Activated naive CD4-positive, alpha-beta T cell treated with anti-CD3 and anti-CD28 coated beads, Interleukin-2, amount 50 U/mL, for 24 hours (primary cell): ENCODE data around the gene OR10G8.
"Not testable (repeated sequence)": the region's sequence is repeated elsewhere in the genome, so short reads cannot be mapped to it uniquely, and the experiment has no call there.

Source experiments
- H3K27ac Mint-ChIP-seq: one replicate; pipeline ENCODE4 v1.8.0; 2021; ENCODE audit warnings: mild to moderate bottlenecking, mixed read lengths
- H3K27me3 Mint-ChIP-seq: one replicate; pipeline ENCODE4 v1.8.0; 2021; ENCODE audit warnings: mixed read lengths
- H3K36me3 Mint-ChIP-seq: one replicate; pipeline ENCODE4 v1.8.0; 2021; ENCODE audit warnings: mixed read lengths
- H3K4me1 Mint-ChIP-seq: one replicate; pipeline ENCODE4 v1.8.0; 2021; ENCODE audit warnings: mixed read lengths
- H3K4me3 Mint-ChIP-seq: one replicate; pipeline ENCODE4 v1.8.0; 2021; ENCODE audit warnings: mild to moderate bottlenecking, mixed read lengths
- H3K9me3 Mint-ChIP-seq: one replicate; pipeline ENCODE4 v1.8.0; 2021; ENCODE audit warnings: mixed read lengths

The OR10G8 gene, protein sequence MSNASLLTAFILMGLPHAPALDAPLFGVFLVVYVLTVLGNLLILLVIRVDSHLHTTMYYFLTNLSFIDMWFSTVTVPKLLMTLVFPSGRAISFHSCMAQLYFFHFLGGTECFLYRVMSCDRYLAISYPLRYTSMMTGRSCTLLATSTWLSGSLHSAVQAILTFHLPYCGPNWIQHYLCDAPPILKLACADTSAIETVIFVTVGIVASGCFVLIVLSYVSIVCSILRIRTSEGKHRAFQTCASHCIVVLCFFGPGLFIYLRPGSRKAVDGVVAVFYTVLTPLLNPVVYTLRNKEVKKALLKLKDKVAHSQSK

DNA sequence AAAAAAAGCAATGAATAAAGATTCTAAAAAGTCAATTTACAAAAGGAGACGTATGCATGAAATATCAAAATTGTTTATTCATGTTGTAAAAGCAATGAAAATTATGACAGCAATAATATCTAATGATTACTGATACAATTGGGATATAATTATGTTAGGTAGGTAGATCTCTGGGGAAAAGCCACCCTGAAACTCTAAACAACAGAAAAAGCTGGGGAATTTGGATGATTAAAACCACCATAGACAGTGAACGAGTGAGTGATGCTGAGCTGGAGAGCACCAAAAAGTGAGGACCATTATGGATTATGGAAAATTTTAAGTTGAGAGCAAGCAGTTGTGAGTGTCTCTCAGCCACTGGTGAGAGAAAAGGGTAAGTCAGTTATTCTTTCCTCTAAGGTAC, at the start of gene OR10G8:
TSS of gene OR10G8 (plus strand) at position 301 of the 400 bp plus-strand sequence. CDS start 2,825 bp downstream, outside the sequence.
- no peak within 1 kb of the TSS for H3K4me3 Mint-ChIP-seq
- no peaks in the 10 kb centered on the region for H3K4me1 Mint-ChIP-seq

DNA sequence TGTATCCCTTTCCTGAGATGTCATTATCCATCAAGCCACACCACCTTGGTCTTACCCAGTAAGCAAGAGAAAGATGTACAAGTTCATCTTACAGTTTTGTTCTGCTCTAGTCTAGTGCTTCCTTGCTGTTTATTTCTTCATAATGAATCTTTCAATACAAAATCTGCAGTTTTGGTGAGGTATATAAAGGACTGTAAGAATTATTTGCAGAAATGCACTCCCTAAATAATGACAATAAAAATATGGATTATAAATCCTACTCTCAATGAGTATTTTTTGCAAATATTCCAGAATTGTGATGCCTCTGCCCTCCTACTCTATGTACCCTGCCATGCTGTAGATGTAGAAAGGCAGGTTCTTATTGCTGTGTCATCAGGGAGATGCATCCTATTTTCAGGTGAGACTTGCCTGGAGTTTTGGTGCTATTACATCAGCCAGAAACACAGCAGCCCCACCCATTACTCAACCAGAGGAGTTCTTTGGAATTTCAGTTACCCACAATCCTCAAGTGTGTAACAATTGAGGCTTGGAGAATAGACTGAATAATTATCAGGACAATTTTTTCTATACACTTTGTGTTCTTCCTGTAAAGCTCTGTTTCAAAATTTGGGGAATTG, 48.8 kb upstream of the OR10G8 start, which contains the start of gene OR10S1:
TSS of gene OR10S1 (minus strand) at position 51 of the 617 bp plus-strand sequence. CDS start 117 bp downstream, outside the sequence.
- Mint-ChIP-seq H3K27ac (no peak within 1 kb of the TSS), H3K4me1 (no peaks in the 10 kb centered on the region), H3K9me3 (no peaks in the 10 kb centered on the region), H3K27me3 (peaks cover 1% of the 10 kb centered on the region), H3K4me3 (no peak within 1 kb of the TSS), H3K36me3 (no peaks in the 10 kb centered on the region)

More for the DNA sequence above, at the start of gene OR10G8:
- Mint-ChIP-seq H3K27me3 (no peaks in the 10 kb centered on the region), H3K36me3 (no peaks in the 10 kb centered on the region), H3K27ac (no peak within 1 kb of the TSS), H3K9me3 (no peaks in the 10 kb centered on the region)

DNA sequence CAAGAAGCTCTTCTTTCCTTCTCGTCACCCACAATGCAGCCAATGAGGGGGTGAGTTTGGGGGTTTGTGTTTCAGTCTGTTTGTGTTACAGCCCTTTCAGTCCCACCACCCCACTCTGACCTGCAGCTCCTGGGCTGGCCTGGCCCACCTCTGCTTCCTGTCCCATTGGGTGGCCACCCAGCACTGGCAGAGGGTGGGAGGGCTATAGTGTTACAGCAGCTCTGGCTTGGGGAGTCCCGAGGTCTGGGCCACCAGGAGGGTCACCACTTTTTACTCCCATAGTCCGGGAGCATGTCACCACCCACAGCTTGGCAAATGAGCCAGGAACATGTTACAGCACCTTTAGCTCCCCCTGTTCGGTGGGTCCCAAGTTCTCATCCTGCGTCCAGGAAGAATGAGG, 47.3 kb upstream of the OR10G8 start:
- Mint-ChIP-seq H3K36me3 (no peaks in the 10 kb centered on the region), H3K4me3 (no peak overlapping the region), H3K9me3 (no peaks in the 10 kb centered on the region), H3K27me3 (peaks cover 1% of the 10 kb centered on the region), H3K4me1 (no peaks in the 10 kb centered on the region), H3K27ac (no peak overlapping the region)

DNA sequence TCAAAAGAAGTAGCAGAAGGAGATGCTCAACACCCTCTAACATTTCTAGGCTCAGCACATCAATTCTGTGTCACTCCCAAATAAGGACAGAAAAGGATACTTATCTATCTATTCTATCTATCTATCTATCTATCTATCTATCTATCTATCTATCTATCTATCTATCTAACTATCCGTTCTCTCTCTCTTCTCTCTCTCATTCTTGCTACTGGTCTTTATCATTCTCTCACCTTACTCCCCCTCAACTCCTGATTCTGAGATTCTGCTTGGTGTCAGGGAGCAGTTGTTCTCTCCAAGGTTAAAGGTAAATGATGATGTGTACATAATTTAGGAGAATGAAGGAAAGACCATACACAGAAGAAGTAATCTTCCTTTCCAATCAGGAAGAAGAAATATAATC, 31.5 kb upstream of the OR10G8 start, which contains the start of gene OR10G6:
TSS of gene OR10G6 (minus strand) at position 43 of the 400 bp plus-strand sequence. CDS start at position 43, 0 bp downstream.
- Mint-ChIP-seq H3K9me3 (no peaks in the 10 kb centered on the region), H3K4me1 (no peaks in the 10 kb centered on the region), H3K4me3 (no peak within 1 kb of the TSS), H3K36me3 (no peaks in the 10 kb centered on the region), H3K27ac (no peak within 1 kb of the TSS), H3K27me3 (no peaks in the 10 kb centered on the region)

DNA sequence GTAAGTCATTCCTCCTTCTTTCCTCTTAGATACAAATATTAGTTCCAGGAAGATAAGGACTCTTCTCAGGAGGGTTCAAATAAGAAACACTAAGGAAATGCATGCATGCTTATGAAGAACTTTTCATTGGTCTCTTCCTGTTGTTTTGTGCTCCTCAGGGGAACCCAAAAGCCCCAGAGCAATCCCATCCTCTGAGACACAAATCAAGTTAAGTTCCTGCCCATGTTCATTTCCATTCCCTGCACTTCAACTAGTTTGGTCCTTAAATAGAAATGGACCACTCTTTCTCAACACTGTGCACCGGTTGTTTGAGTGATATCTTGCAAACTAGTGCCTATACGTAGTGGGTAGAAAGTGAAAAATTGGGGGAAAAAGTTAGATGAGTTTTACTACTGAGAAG, 13.9 kb upstream of the OR10G8 start, which contains the start of gene OR10G4:
TSS of gene OR10G4 (plus strand) at position 301 of the 400 bp plus-strand sequence. CDS start 2,578 bp downstream, outside the sequence.
- Mint-ChIP-seq H3K9me3 (no peaks in the 10 kb centered on the region), H3K36me3 (no peaks in the 10 kb centered on the region), H3K27ac (no peak within 1 kb of the TSS), H3K27me3 (peaks cover 6% of the 10 kb centered on the region), H3K4me3 (no peak within 1 kb of the TSS), H3K4me1 (no peaks in the 10 kb centered on the region)

DNA sequence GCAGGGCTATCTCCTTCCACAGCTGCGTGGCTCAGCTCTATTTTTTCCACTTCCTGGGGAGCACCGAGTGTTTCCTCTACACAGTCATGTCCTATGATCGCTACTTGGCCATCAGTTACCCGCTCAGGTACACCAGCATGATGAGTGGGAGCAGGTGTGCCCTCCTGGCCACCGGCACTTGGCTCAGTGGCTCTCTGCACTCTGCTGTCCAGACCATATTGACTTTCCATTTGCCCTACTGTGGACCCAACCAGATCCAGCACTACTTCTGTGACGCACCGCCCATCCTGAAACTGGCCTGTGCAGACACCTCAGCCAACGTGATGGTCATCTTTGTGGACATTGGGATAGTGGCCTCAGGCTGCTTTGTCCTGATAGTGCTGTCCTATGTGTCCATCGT, 10.8 kb upstream of the OR10G8 start:
- not testable (repeated sequence) for H3K27ac Mint-ChIP-seq, H3K4me1 Mint-ChIP-seq, H3K4me3 Mint-ChIP-seq, H3K36me3 Mint-ChIP-seq, H3K27me3 Mint-ChIP-seq, H3K9me3 Mint-ChIP-seq

DNA sequence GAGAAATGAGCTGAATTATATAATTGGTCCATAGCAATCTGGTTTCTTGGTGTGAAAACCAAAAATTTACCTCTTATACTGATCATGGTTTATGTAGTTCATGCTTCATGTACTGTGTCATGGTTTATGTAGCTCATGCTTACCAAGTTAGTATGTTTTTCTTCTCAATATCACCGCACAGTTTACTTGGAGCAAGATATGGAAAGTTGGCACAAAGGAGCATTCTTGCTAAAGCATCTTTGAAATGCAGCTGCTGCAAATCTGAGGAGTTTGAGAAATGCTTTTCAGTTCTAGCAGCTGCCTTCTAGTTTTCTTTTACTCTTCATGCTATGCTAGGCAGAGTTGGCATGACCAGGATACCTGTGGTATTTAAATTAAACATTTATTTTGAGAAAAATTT, 10.1 kb downstream of the OR10G8 start:
- no peaks in the 10 kb centered on the region for H3K36me3 Mint-ChIP-seq
- H3K4me3 Mint-ChIP-seq: no peak overlapping the region
- H3K9me3 Mint-ChIP-seq: no peaks in the 10 kb centered on the region
- H3K4me1 Mint-ChIP-seq: no peaks in the 10 kb centered on the region
- H3K27me3 Mint-ChIP-seq: peaks cover 8% of the 10 kb centered on the region
- no peak overlapping the region for H3K27ac Mint-ChIP-seq

DNA sequence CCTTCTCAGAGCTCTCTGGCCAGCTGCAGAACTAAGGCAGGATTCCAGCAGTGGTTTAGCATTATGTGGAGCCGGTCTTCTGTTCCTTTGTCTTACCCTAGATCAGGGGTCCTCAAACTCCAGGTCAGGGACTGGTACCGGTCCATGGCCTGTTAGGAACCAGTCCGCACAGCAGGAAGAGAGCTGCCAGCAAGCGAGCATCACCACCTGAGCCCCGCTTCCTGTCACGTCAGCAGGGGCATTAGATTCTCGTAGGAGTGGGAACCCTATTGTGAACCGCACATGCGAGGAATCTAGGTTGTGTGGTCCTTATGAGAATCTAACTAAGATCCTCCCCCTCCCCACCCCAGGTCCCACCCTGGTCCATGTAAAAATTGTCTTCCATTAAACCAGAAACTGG, 13.0 kb downstream of the OR10G8 start:
- H3K4me1 Mint-ChIP-seq: no peaks in the 10 kb centered on the region
- H3K36me3 Mint-ChIP-seq: no peaks in the 10 kb centered on the region
- peaks cover 6% of the 10 kb centered on the region for H3K27me3 Mint-ChIP-seq
- no peaks in the 10 kb centered on the region for H3K9me3 Mint-ChIP-seq
- no peak overlapping the region for H3K27ac Mint-ChIP-seq
- no peak overlapping the region for H3K4me3 Mint-ChIP-seq

DNA sequence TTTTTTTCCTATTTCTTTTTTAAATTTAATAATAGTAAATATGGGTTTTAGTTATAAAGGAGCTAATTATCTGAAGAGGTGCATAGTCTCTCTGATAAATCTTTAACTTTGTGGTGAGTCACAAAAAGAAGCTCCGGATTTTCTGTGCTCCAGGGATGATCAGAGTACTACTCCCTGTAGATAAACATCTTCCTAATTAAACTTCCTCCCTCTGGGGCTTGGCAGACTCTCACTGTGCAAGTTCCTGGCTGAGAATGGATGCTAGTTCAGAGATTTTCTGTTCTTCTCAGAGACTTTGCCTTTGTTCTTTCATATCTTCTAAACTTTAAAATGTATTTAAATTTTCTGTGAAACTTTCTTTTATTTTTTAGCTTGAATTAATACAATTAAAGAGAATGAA, 14.7 kb downstream of the OR10G8 start, which contains the start of gene OR10G7:
TSS of gene OR10G7 (minus strand) at position 72 of the 400 bp plus-strand sequence. CDS start 2,324 bp downstream, outside the sequence.
- H3K4me3 Mint-ChIP-seq: no peak within 1 kb of the TSS
- H3K27me3 Mint-ChIP-seq: peaks cover 7% of the 10 kb centered on the region
- no peaks in the 10 kb centered on the region for H3K9me3 Mint-ChIP-seq
- H3K27ac Mint-ChIP-seq: no peak within 1 kb of the TSS
- no peaks in the 10 kb centered on the region for H3K36me3 Mint-ChIP-seq
- no peaks in the 10 kb centered on the region for H3K4me1 Mint-ChIP-seq

DNA sequence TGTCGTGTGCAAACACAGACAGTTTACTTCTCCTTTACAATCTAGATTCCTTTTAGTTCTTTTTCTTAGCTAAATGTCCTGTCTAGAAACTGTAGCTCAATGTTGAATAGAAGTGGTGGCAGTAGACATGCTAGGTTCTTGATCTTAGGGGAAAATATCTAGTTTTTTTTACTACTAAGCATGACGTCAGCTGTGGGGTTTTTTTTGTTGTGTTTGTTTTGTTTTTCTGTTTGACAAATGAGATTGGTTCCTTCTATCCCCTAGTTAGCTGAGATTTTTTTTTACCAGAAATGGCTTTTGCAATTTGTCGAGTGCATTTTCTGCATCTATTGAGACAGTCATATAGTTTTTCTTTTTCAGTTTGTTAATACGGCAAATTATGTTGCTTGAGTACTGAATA, 16.8 kb downstream of the OR10G8 start:
- Mint-ChIP-seq H3K36me3 (no peaks in the 10 kb centered on the region), H3K9me3 (no peaks in the 10 kb centered on the region), H3K27me3 (peaks cover 4% of the 10 kb centered on the region), H3K4me3 (no peak overlapping the region), H3K4me1 (no peaks in the 10 kb centered on the region), H3K27ac (no peak overlapping the region)

DNA sequence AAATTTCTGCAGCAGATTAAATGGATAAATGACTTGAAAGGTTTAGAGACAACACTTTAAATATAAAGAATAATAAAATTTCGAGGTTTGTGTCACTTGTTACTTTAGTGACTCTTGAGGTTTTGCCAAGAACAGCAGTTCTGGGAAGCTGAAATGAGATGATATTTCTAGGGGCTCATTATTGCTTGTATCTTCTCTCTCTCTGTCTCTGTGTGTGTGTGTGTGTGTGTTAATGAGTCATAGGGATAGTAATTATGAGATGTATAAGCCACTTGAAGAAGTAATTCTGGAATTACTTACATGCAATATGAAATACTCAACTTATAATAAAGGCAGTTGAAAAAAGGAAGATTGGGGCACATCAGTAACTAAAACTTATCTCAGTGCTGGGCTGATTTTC, 24.1 kb downstream of the OR10G8 start:
- Mint-ChIP-seq H3K4me1 (no peaks in the 10 kb centered on the region), H3K4me3 (no peak overlapping the region), H3K9me3 (no peaks in the 10 kb centered on the region), H3K27ac (no peak overlapping the region), H3K27me3 (peaks cover 9% of the 10 kb centered on the region), H3K36me3 (no peaks in the 10 kb centered on the region)

DNA sequence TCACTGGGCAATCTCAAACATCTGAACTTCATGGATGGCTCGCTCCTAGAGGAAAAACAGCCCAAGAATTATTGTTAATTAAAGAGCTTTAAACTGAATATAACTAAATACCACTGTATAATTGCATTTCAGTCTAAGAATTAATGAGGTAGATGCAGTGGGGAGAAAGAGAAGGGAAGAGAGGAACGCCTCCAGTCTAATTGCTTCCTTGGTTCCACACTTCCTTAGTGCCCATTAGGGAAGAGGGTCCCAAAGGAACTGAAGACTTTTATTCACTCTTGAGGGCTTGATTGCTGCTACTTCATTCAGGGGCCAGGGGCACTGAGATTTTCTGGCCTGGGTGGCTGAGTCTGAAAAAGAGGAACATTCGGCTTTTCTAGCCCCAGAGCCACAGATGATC, 26.4 kb downstream of the OR10G8 start:
- Mint-ChIP-seq H3K4me1 (no peaks in the 10 kb centered on the region), H3K4me3 (no peak overlapping the region), H3K9me3 (no peaks in the 10 kb centered on the region), H3K27me3 (peaks cover 9% of the 10 kb centered on the region), H3K27ac (no peak overlapping the region), H3K36me3 (no peaks in the 10 kb centered on the region)

DNA sequence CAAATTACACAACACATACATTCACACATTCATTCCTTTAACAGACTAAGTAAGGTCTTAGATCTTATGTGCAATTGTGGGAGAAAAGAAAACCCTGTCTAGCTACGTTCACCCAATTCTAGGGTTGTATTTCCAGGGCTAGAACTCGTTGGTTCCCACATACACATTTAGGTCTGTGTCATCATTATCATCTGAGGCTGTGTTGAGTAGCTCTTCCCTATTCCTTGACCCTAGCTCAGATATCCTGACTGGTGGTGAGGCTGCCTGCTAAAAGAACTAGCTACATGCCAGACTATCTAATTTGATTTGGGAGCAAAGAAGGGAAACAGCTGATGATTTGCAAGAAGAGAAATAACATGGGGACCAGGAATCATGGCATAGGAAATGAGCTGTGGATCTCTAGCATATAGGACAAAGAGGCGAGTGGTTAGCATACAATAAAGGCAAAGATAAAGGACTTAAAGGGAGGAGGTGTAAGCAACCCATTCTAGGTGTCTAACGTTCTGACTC, 42.1 kb downstream of the OR10G8 start:
- Mint-ChIP-seq H3K4me3 (no peak overlapping the region), H3K27me3 (peaks cover 40% of the 10 kb centered on the region), H3K9me3 (no peaks in the 10 kb centered on the region), H3K36me3 (no peaks in the 10 kb centered on the region), H3K27ac (no peak overlapping the region), H3K4me1 (peaks cover 10% of the 10 kb centered on the region)

DNA sequence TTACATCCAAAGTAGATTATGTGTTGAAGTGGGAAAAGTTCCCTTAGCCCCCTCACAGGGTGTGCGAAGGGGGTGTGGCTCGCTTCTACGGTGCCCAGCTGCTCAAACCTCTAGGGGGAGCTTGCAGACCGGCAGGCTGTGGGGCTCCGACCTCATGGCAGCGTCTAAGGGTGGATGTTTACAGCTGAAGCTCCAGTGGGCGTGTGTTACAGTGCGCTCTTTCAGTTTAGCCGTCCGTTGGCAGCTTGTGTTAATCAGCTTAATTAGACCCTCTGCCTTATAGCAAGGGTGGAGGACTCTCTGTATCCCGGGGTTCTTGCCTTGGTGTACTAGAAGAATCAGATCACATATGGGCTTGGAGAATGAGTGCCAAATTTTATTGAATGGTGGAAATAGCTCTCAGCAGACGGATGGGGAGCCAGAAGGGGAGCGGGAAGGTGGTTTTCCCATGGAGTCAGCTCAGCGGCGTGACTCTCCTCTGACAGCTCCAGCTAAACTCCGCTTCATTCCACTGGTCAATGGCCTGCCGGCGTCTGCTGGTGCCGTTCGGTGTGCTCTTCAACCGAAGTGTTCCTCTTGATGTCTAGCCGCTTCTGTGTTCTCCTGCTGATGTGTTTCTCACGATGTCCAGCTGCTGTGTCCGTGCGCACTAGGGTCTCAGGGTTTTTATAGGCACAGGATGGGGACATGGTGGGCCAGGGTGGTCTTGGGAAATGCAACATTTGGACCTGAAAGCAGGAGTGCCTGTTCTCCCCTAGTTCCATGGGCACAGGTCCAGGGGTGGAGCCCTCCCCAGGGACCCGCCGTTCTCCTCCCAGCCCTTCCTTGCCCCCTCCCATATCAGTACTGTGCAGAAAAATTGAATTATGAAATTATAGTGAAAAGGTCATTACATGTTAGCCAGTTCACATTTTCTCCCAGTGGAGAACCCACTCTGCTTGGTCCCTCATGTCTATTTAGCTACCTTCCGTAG, 43.1 kb downstream of the OR10G8 start:
- Mint-ChIP-seq H3K9me3 (no peaks in the 10 kb centered on the region), H3K4me1 (peaks cover 10% of the 10 kb centered on the region), H3K27me3 (peaks cover 37% of the 10 kb centered on the region), H3K4me3 (no peak overlapping the region), H3K36me3 (no peaks in the 10 kb centered on the region), H3K27ac (no peak overlapping the region)

DNA sequence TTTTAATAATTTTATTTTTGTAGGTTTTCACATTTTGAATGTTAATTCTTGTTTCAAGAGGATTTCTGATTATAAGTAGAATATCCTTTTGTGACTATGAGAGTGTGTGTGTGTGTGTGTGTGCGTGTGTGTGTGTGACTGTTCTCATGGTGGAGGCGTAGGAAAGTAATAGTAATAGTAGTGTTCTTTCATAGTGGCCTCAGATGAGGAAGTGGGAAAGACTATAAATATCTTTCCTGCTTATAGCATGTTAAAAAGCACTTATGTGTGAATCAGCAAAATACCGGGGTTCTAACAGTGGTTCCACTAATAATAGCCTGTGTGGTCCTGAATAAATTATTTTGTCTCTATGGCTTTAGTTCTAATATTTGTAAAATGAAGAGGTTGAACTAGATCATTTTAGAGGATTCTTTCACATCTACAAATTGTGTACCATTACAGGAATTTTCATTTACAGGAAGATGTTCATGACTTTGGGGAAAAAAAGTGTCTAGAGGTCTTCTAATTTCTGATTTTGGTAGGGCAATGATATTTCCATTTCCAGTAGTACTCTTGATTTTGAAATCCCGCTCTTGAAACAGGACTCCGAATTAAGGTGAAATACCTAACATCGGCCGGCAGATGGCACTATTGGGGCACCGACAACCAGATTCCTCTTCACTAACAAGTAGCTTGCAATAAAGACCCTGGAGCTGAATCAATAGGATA, 44.5 kb downstream of the OR10G8 start:
- Mint-ChIP-seq H3K36me3 (no peaks in the 10 kb centered on the region), H3K27me3 (peaks cover 36% of the 10 kb centered on the region), H3K4me1 (peaks cover 10% of the 10 kb centered on the region), H3K9me3 (no peaks in the 10 kb centered on the region), H3K27ac (no peak overlapping the region), H3K4me3 (no peak overlapping the region)
